K562 (cell line): Measurements from ENCODE around the gene PCSK5.

Experiments used
- BRCA1 ChIP-seq, 2 experiments: fragments of 450-650 bp in 1 of 2; sonication (generic) in 1 of 2; formaldehyde crosslinking in 1 of 2; IDR thresholded peaks; 2 replicates each; pipeline versions ENCODE4 v1.5.0 to v1.6.1; 2017 to 2020; ENCODE audit warnings: mild to moderate bottlenecking in 1 of 2, missing genetic modification reagents in 1 of 2
- CREB1 ChIP-seq, 2 experiments: sonication (generic) in 1 of 2; formaldehyde crosslinking in 1 of 2; IDR thresholded peaks; 2 replicates each; pipeline versions ENCODE4 v1.6.1 to v1.8.0; 2012 to 2022; ENCODE audit warnings: inconsistent platforms in 1 of 2, mild to moderate bottlenecking in 1 of 2, missing genetic modification reagents in 1 of 2, moderate library complexity in 1 of 2
- FOXJ3 ChIP-seq: sonication (generic); formaldehyde crosslinking; IDR thresholded peaks from 2 replicates; pipeline ENCODE4 v1.4.0; 2020; ENCODE audit warnings: mild to moderate bottlenecking, missing genetic modification reagents
- FOXM1 ChIP-seq, 2 experiments: fragments of 450-650 bp in 1 of 2; sonication (generic) in 1 of 2; formaldehyde crosslinking in 1 of 2; IDR thresholded peaks; 2 replicates each; pipeline versions ENCODE4 v1.6.1 to v1.9.0; 2017 to 2022; ENCODE audit warnings: low read depth in 2 of 2, mild to moderate bottlenecking in 2 of 2, missing genetic modification reagents in 1 of 2, moderate library complexity in 1 of 2
- NR2F6 ChIP-seq: fragments of 450-650 bp; formaldehyde crosslinking; IDR thresholded peaks from 2 replicates; pipeline ENCODE4 v1.4.0; 2020; ENCODE audit warnings: mild to moderate bottlenecking
- PHF20 ChIP-seq: fragments of 450-650 bp; IDR thresholded peaks from 2 replicates; pipeline ENCODE4 v1.6.1; 2018; ENCODE audit not compliant: partially characterized antibody
- SP1 ChIP-seq: sonication (generic); formaldehyde crosslinking; IDR thresholded peaks from 2 replicates; pipeline ENCODE4 v1.8.1; 2022; ENCODE audit warnings: mild to moderate bottlenecking, missing genetic modification reagents
- ZNF830 ChIP-seq: fragments of 250-450 bp; sonication (Bioruptor Pico); IDR thresholded peaks from 2 replicates; pipeline ENCODE4 v1.5.0; 2021; ENCODE audit warnings: mild to moderate bottlenecking
- TF ChIP-seq, protein P1 (sequence below), 3 experiments: IDR thresholded peaks in 2 of 3; conservative IDR thresholded peaks in 1 of 3; 2 replicates each; pipeline ENCODE4 v1.5.1; 2011 to 2012; ENCODE audit warnings: low read length in 3 of 3, mild to moderate bottlenecking in 3 of 3, control low read depth in 2 of 3, improper control_type of control experiment in 1 of 3, inconsistent platforms in 1 of 3, low read depth in 1 of 3, mixed read lengths in 1 of 3, moderate library complexity in 1 of 3; ENCODE audit not compliant: insufficient read depth in 2 of 3
- TF ChIP-seq, protein P2 (sequence below), 2 experiments: fragments of 450-650 bp in 1 of 2; sonication (generic) in 1 of 2; formaldehyde crosslinking in 1 of 2; IDR thresholded peaks in 1 of 2; conservative IDR thresholded peaks in 1 of 2; 2 replicates each; pipeline versions ENCODE4 v1.6.1 to v1.8.1; 2016 to 2023; ENCODE audit warnings: mild to moderate bottlenecking in 2 of 2, moderate library complexity in 2 of 2, inconsistent platforms in 1 of 2, missing genetic modification reagents in 1 of 2
- TF ChIP-seq, protein P3 (sequence below): conservative IDR thresholded peaks from 2 replicates; pipeline ENCODE4 v1.6.1; 2011; ENCODE audit warnings: low read depth, mild to moderate bottlenecking, low read length; ENCODE audit not compliant: control insufficient read depth
- TF ChIP-seq, protein P4 (sequence below): fragments of 250-450 bp; sonication (Bioruptor Pico); IDR thresholded peaks from 2 replicates; pipeline ENCODE4 v1.4.0; 2020; ENCODE audit warnings: mild to moderate bottlenecking
- TF ChIP-seq, protein P5 (sequence below): fragments of 450-650 bp; formaldehyde crosslinking; IDR thresholded peaks from 2 replicates; pipeline ENCODE4 v1.4.0; 2022; ENCODE audit warnings: missing genetic modification characterization

DNA sequence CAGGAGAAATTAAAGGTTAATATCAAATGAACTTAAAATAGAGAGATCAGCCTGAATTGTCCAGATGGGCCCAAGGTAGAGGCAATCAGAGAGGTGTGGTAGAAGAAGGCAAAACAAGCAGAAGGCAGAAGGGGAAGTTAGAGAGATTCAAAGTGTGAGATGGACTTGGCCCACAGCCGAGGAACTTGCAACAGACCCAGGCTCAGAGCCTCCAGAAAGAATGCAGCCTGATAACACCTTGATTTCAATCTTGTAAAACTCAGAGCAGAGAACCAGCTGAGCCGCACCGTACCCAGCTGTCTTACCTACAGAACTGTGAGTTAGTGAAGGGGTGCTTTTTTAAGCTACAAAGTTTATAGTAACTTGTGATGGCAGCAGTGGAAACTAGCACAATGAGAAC lies 312.9 kb downstream of the PCSK5 start:
- TF ChIP-seq ZNF830 = no peak
- TF ChIP-seq CREB1 (IDR thresholded peaks at IDR 0.05) = no peak
- no peak for TF ChIP-seq CREB1 (CRISPR knock-in tag; IDR thresholded peaks at IDR 0.05)
- TF ChIP-seq, protein P1, sequence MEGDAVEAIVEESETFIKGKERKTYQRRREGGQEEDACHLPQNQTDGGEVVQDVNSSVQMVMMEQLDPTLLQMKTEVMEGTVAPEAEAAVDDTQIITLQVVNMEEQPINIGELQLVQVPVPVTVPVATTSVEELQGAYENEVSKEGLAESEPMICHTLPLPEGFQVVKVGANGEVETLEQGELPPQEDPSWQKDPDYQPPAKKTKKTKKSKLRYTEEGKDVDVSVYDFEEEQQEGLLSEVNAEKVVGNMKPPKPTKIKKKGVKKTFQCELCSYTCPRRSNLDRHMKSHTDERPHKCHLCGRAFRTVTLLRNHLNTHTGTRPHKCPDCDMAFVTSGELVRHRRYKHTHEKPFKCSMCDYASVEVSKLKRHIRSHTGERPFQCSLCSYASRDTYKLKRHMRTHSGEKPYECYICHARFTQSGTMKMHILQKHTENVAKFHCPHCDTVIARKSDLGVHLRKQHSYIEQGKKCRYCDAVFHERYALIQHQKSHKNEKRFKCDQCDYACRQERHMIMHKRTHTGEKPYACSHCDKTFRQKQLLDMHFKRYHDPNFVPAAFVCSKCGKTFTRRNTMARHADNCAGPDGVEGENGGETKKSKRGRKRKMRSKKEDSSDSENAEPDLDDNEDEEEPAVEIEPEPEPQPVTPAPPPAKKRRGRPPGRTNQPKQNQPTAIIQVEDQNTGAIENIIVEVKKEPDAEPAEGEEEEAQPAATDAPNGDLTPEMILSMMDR (IDR thresholded peaks at IDR 0.05 in 2 of 3, conservative IDR thresholded peaks at IDR 0.05 in 1 of 3; ENCODE audit: insufficient read depth in 2 of 3, low read depth in 1 of 3, low read length in 3 of 3) = no peak
- TF ChIP-seq SP1 (CRISPR knock-in tag) = no peak
- TF ChIP-seq, protein P2, sequence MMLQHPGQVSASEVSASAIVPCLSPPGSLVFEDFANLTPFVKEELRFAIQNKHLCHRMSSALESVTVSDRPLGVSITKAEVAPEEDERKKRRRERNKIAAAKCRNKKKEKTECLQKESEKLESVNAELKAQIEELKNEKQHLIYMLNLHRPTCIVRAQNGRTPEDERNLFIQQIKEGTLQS (IDR thresholded peaks at IDR 0.05) = no peak
- TF ChIP-seq, protein P2 (CRISPR knock-in tag; conservative IDR thresholded peaks at IDR 0.05) = no peak
- TF ChIP-seq FOXM1 (IDR thresholded peaks at IDR 0.05; ENCODE audit: low read depth) = no peak
- TF ChIP-seq FOXM1 (CRISPR knock-in tag; IDR thresholded peaks at IDR 0.05; ENCODE audit: low read depth) = no peak
- no peak for TF ChIP-seq PHF20
- no peak for TF ChIP-seq BRCA1 (IDR thresholded peaks at IDR 0.05)
- TF ChIP-seq BRCA1 (CRISPR knock-in tag; IDR thresholded peaks at IDR 0.05) = no peak
- TF ChIP-seq, protein P3, sequence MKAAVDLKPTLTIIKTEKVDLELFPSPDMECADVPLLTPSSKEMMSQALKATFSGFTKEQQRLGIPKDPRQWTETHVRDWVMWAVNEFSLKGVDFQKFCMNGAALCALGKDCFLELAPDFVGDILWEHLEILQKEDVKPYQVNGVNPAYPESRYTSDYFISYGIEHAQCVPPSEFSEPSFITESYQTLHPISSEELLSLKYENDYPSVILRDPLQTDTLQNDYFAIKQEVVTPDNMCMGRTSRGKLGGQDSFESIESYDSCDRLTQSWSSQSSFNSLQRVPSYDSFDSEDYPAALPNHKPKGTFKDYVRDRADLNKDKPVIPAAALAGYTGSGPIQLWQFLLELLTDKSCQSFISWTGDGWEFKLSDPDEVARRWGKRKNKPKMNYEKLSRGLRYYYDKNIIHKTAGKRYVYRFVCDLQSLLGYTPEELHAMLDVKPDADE = no peak
- TF ChIP-seq, protein P4, sequence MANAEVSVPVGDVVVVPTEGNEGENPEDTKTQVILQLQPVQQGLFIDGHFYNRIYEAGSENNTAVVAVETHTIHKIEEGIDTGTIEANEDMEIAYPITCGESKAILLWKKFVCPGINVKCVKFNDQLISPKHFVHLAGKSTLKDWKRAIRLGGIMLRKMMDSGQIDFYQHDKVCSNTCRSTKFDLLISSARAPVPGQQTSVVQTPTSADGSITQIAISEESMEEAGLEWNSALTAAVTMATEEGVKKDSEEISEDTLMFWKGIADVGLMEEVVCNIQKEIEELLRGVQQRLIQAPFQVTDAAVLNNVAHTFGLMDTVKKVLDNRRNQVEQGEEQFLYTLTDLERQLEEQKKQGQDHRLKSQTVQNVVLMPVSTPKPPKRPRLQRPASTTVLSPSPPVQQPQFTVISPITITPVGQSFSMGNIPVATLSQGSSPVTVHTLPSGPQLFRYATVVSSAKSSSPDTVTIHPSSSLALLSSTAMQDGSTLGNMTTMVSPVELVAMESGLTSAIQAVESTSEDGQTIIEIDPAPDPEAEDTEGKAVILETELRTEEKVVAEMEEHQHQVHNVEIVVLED = no peak
- TF ChIP-seq NR2F6 (CRISPR knock-in tag) = no peak
- TF ChIP-seq FOXJ3 = no peak
- TF ChIP-seq, protein P5, sequence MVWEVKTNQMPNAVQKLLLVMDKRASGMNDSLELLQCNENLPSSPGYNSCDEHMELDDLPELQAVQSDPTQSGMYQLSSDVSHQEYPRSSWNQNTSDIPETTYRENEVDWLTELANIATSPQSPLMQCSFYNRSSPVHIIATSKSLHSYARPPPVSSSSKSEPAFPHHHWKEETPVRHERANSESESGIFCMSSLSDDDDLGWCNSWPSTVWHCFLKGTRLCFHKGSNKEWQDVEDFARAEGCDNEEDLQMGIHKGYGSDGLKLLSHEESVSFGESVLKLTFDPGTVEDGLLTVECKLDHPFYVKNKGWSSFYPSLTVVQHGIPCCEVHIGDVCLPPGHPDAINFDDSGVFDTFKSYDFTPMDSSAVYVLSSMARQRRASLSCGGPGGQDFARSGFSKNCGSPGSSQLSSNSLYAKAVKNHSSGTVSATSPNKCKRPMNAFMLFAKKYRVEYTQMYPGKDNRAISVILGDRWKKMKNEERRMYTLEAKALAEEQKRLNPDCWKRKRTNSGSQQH (CRISPR knock-in tag) = no peak
